ENCODE measurements around the gene ZNF891.

ZNF891 gene

DNA sequence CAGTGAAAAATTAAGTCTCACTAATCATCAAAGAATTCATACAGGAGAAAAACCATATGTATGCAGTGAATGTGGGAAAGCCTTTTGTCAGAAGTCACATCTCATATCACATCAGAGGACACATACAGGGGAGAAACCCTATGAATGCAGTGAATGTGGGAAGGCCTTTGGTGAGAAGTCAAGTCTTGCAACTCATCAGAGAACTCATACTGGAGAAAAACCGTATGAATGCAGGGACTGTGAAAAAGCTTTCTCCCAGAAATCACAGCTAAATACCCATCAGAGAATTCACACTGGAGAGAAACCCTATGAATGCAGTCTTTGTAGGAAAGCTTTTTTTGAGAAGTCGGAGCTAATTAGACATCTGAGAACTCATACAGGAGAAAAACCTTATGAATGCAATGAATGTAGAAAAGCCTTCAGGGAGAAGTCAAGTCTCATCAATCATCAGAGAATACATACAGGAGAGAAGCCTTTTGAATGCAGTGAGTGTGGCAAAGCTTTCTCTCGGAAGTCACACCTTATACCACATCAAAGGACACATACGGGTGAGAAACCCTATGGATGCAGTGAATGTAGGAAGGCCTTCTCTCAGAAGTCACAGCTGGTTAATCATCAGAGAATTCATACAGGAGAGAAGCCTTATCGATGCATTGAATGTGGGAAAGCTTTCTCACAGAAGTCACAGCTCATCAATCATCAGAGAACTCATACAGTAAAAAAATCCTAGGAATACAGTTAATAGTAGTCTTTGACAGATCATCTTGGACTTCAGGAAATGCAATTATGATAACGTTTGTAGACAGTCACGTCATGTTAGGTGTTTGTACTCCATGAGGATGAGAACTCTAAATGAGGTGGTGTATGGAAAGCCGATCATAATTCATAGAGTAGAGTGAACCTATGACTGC, 71.6 kb downstream of the ZNF891 start:
- DNase-seq: no peak

GRCh38 chr12:133057446-133057845, 72.6 kb downstream of the ZNF891 start:
- no peak for DNase-seq
